GM23338 (cell line): ENCODE data around the gene FBF1. TPM values are rescaled to one million over a fixed set of nuclear protein-coding genes. Genes with fewer than 3 reads are reported as not detected.

Experiments used
- ATAC-seq: fragments of 200-7000 bp; cut with Tn5 transposase; 3 replicates; pipeline ENCODE4 v1.9.1; 2020
- DNase-seq: peaks from one replicate; pipeline ENCODE4 v3.0.0-alpha.2; 2015; ENCODE audit warnings: low spot score
- H2AFZ ChIP-seq: fragments of 200-600 bp; sonication (generic); 2 replicates; pipeline ENCODE4 v1.8.0; 2016; ENCODE audit warnings: antibody characterized with exemption, mild to moderate bottlenecking, moderate library complexity
- H3F3A ChIP-seq: fragments of 200-600 bp; sonication (generic); replicated peaks from 2 replicates; pipeline ENCODE4 v1.8.0; 2017; ENCODE audit warnings: antibody characterized with exemption, mixed run types, low read depth
- H3K27ac ChIP-seq: fragments of 200-600 bp; sonication (generic); 2 replicates; pipeline ENCODE4 v1.6.1; 2016; ENCODE audit warnings: low read depth
- H3K27me3 ChIP-seq: fragments of 200-600 bp; sonication (generic); 2 replicates; pipeline ENCODE4 v1.8.0; 2016; ENCODE audit warnings: mild to moderate bottlenecking, mixed run types, moderate library complexity; ENCODE audit not compliant: insufficient read depth
- H3K36me3 ChIP-seq: fragments of 200-600 bp; sonication (generic); 2 replicates; pipeline ENCODE4 v1.8.0; 2016; ENCODE audit warnings: mild to moderate bottlenecking; ENCODE audit not compliant: insufficient read depth
- H3K4me1 ChIP-seq: fragments of 200-600 bp; sonication (generic); 2 replicates; pipeline ENCODE4 v1.8.0; 2016; ENCODE audit warnings: mild to moderate bottlenecking, moderate library complexity; ENCODE audit not compliant: insufficient read depth
- H3K4me2 ChIP-seq: fragments of 200-600 bp; sonication (generic); 2 replicates; pipeline ENCODE4 v1.7.1; 2017; ENCODE audit warnings: mixed run types
- H3K4me3 ChIP-seq: fragments of 200-600 bp; sonication (generic); 2 replicates; pipeline ENCODE4 v1.6.1; 2016; ENCODE audit warnings: mixed run types
- H3K79me2 ChIP-seq: fragments of 200-600 bp; sonication (generic); replicated peaks from 2 replicates; pipeline ENCODE4 v1.8.0; 2017; ENCODE audit warnings: mild to moderate bottlenecking; ENCODE audit not compliant: insufficient read depth
- H3K9me2 ChIP-seq: fragments of 200-600 bp; sonication (generic); 2 replicates; pipeline ENCODE4 v1.8.0; 2017; ENCODE audit not compliant: insufficient read depth
- H4K20me1 ChIP-seq: fragments of 200-600 bp; sonication (generic); replicated peaks from 2 replicates; pipeline ENCODE4 v1.8.0; 2017; ENCODE audit warnings: mild to moderate bottlenecking; ENCODE audit not compliant: insufficient read depth
- H3K27ac Mint-ChIP-seq: 2 replicates; pipeline ENCODE4 v1.8.0; 2020; ENCODE audit warnings: inconsistent platforms, mild to moderate bottlenecking, moderate library complexity, mixed read lengths
- H3K27me3 Mint-ChIP-seq: 3 replicates; pipeline ENCODE4 v1.8.0; 2022; ENCODE audit warnings: low read depth, mild to moderate bottlenecking, moderate library complexity, mixed read lengths, inconsistent platforms; ENCODE audit not compliant: insufficient read depth, poor library complexity
- H3K36me3 Mint-ChIP-seq: 3 replicates; pipeline ENCODE4 v1.8.0; 2021; ENCODE audit warnings: low read depth, mild to moderate bottlenecking, inconsistent platforms, moderate library complexity, mixed read lengths
- H3K4me1 Mint-ChIP-seq: 3 replicates; pipeline ENCODE4 v1.8.0; 2020; ENCODE audit warnings: mild to moderate bottlenecking, inconsistent platforms, mixed read lengths
- H3K4me3 Mint-ChIP-seq: 3 replicates; pipeline ENCODE4 v1.8.0; 2021; ENCODE audit warnings: moderate library complexity, mild to moderate bottlenecking, inconsistent platforms, mixed read lengths
- H3K9me3 Mint-ChIP-seq: 3 replicates; pipeline ENCODE4 v1.8.0; 2020; ENCODE audit warnings: moderate library complexity, mild to moderate bottlenecking, inconsistent platforms, mixed read lengths
- CREB1 ChIP-seq: fragments of 250-450 bp; sonication (Bioruptor Pico); IDR thresholded peaks from 2 replicates; pipeline ENCODE4 v1.5.0; 2020; ENCODE audit warnings: low read depth, mild to moderate bottlenecking, moderate library complexity
- JUNB ChIP-seq: IDR thresholded peaks from one replicate; pipeline ENCODE4 v1.6.1; 2016; ENCODE audit warnings: antibody characterized with exemption; ENCODE audit not compliant: unreplicated experiment
- NANOG ChIP-seq: IDR thresholded peaks from 2 replicates; pipeline ENCODE4 v1.6.1; 2016; ENCODE audit warnings: antibody characterized with exemption, borderline replicate concordance
- POLR2AphosphoS5 ChIP-seq: IDR thresholded peaks from 2 replicates; pipeline ENCODE4 v1.6.1; 2016; ENCODE audit warnings: antibody characterized with exemption, low read depth
- ZNF114 ChIP-seq: fragments of 250-450 bp; sonication (Bioruptor Pico); IDR thresholded peaks from 2 replicates; pipeline ENCODE4 v1.5.0; 2020; ENCODE audit warnings: mild to moderate bottlenecking, moderate library complexity
- polyA plus RNA-seq: library from polyadenylated mRNA; unstranded; fragments of >200 nt; fragmentation: Nextera tagmentation; extraction: Ambion mirVana; gene quantifications from 2 replicates; pipeline ENCODE4 v1.2.1, GENCODE V29; 2016
- total RNA-seq: library from RNA; depleted of rRNA; stranded (reverse); fragments of >200 nt; shearing (Covaris generic); gene quantifications from 2 replicates; pipeline ENCODE4 v1.2.3, GENCODE V29; 2014
- TF ChIP-seq, protein P1 (sequence below), 2 experiments: fragments of 200-600 bp in 1 of 2; sonication (generic) in 1 of 2; conservative IDR thresholded peaks; 2 replicates each; pipeline versions ENCODE4 v1.5.1 to v1.6.1; 2016 to 2017; ENCODE audit warnings: antibody characterized with exemption in 2 of 2, low read depth in 2 of 2, mild to moderate bottlenecking in 2 of 2, moderate library complexity in 1 of 2
- TF ChIP-seq, protein P2 (sequence below): IDR thresholded peaks from one replicate; pipeline ENCODE4 v1.6.1; 2018; ENCODE audit warnings: antibody characterized with exemption; ENCODE audit not compliant: unreplicated experiment

FBF1 gene
- total and polyA plus RNA-seq, 2 experiments from 2014 or later, result 8.8 to 11.8 TPM

DNA sequence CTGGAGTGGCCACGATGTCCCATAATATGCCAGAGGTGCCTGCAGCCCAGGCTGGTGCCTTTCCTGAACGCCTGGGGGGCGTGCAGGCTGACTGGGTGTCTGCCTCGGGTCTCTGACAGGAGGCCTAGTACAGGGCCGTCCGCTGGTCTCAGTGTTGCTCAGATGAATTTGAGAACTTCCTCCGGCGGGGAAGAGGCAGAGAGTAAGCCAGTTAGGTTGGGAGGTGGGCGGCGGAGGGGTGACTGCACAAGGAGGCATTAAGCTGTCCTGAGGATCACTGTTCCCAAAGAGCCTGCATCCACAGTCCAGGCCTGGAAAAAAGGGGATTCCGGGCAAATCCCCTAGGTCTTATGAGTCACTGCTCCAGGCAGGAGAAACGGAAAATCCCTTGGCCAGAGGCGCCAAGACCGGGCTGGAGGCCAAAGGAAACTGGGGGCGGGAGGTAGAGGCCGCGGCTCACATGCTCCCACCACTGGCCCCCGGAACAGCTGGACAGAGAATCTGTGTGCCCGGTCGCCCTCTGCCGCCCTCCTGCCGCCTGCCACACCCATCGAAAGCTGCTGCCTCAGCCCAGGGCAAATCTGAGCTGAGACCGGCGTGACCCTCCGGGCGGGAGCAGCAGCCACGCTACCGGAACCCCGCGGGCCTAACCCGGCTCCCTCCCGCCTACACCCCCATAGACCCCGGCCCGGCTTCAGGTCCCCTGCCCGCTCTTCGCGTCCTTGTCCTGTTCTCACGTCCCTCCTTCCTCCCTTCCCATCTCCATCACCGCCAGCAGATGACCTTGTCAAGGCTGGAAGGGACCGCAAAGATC lies 63.7 kb downstream of the FBF1 start:
- Mint-ChIP-seq H3K4me3 (peak overlapping the region; percentile 72), H3K36me3 (no peaks in the 10 kb centered on the region; the same call in 2 of the 3 replicates), H3K27me3 (peaks cover 40% of the 10 kb centered on the region), H3K9me3 (no peaks in the 10 kb centered on the region), H3K27ac (no peak overlapping the region), H3K4me1 (peaks cover 16% of the 10 kb centered on the region)
- Histone ChIP-seq H3K9me2 (no peaks in the 10 kb centered on the region), H3K27ac (no peak overlapping the region), H2AFZ (peak overlapping the region; percentile 99), H3K4me2 (peak overlapping the region; percentile 97), H4K20me1 (no peaks in the 10 kb centered on the region), H3K27me3 (peaks cover 37% of the 10 kb centered on the region), H3K4me3 (peak overlapping the region; percentile 83), H3K4me1 (peaks cover 16% of the 10 kb centered on the region; the same call in 1 of the 2 replicates), H3K36me3 (no peaks in the 10 kb centered on the region), H3K79me2 (no peaks in the 10 kb centered on the region), H3F3A (peaks cover 29% of the 10 kb centered on the region)
- peak; percentile 45 for DNase-seq
- peak; percentile 7 for ATAC-seq
- TF ChIP-seq JUNB (no peak), CREB1 (CRISPR knock-in tag) (no peak), NANOG (no peak), ZNF114 (CRISPR knock-in tag) (no peak), POLR2AphosphoS5 (no peak)
- TF ChIP-seq, protein P1, sequence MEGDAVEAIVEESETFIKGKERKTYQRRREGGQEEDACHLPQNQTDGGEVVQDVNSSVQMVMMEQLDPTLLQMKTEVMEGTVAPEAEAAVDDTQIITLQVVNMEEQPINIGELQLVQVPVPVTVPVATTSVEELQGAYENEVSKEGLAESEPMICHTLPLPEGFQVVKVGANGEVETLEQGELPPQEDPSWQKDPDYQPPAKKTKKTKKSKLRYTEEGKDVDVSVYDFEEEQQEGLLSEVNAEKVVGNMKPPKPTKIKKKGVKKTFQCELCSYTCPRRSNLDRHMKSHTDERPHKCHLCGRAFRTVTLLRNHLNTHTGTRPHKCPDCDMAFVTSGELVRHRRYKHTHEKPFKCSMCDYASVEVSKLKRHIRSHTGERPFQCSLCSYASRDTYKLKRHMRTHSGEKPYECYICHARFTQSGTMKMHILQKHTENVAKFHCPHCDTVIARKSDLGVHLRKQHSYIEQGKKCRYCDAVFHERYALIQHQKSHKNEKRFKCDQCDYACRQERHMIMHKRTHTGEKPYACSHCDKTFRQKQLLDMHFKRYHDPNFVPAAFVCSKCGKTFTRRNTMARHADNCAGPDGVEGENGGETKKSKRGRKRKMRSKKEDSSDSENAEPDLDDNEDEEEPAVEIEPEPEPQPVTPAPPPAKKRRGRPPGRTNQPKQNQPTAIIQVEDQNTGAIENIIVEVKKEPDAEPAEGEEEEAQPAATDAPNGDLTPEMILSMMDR (conservative IDR thresholded peaks at IDR 0.05; ENCODE audit: low read depth in 2 of 2), result peak in 1 of 2 experiments; percentile 13; a peak in 1 of 4 replicates
- TF ChIP-seq, protein P2, sequence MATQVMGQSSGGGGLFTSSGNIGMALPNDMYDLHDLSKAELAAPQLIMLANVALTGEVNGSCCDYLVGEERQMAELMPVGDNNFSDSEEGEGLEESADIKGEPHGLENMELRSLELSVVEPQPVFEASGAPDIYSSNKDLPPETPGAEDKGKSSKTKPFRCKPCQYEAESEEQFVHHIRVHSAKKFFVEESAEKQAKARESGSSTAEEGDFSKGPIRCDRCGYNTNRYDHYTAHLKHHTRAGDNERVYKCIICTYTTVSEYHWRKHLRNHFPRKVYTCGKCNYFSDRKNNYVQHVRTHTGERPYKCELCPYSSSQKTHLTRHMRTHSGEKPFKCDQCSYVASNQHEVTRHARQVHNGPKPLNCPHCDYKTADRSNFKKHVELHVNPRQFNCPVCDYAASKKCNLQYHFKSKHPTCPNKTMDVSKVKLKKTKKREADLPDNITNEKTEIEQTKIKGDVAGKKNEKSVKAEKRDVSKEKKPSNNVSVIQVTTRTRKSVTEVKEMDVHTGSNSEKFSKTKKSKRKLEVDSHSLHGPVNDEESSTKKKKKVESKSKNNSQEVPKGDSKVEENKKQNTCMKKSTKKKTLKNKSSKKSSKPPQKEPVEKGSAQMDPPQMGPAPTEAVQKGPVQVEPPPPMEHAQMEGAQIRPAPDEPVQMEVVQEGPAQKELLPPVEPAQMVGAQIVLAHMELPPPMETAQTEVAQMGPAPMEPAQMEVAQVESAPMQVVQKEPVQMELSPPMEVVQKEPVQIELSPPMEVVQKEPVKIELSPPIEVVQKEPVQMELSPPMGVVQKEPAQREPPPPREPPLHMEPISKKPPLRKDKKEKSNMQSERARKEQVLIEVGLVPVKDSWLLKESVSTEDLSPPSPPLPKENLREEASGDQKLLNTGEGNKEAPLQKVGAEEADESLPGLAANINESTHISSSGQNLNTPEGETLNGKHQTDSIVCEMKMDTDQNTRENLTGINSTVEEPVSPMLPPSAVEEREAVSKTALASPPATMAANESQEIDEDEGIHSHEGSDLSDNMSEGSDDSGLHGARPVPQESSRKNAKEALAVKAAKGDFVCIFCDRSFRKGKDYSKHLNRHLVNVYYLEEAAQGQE, result no peak

DNA sequence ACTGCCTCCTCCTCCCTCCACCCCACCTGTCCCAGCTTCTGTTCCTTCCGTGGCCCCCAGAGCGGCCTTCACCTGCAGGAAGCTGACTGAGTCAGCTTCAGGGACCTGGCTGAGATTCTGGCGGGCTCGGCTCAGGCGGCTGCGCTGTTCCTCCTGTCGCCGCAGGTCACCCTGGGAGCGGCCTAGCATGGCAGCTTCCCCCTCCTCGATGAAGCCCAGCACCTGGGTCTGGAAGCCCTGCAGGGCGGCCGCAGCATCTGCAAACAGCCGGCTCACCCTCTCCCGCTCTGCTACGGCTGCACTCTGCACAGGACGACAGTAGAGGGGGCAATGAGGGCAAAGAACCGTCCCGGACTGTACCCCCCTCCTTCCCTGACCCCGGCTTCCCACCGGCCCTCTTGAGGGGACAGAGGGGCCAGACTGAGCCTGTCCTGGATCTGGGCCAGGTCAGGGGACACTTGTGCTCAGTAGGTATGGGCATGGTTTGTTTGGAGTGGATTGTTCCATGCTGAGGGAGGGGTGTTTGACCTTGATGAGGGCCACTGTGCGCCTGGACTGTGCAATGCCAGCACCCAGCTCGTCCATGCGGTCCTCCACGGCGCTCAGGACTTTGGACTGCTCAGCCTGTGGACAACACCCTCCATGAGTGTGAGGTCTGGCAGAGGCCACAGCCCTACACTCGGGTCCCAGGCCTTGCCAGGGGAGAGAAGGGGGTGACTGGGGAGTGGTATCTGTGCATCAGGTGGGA lies 64.5 kb downstream of the FBF1 start:
- no peak overlapping the region for H3K27ac ChIP-seq
- H3K4me1 ChIP-seq, result peaks cover 16% of the 10 kb centered on the region; the same call in 1 of the 2 replicates
- DNase-seq (peak; percentile 80), ATAC-seq (peak; percentile 63)
- peak overlapping the region; percentile 83; the same call in 1 of the 2 replicates for H3K4me3 ChIP-seq
- H3K27me3 ChIP-seq, result peaks cover 37% of the 10 kb centered on the region
- H3K36me3 ChIP-seq, result no peaks in the 10 kb centered on the region
- peaks cover 29% of the 10 kb centered on the region for H3F3A ChIP-seq
- TF ChIP-seq, protein P1 (conservative IDR thresholded peaks at IDR 0.05; ENCODE audit: low read depth in 2 of 2), result peak; percentile 43 to 51
- no peak for TF ChIP-seq POLR2AphosphoS5
- peak overlapping the region; percentile 72 for H3K4me3 Mint-ChIP-seq
- H2AFZ ChIP-seq, result peak overlapping the region; percentile 99
- no peak overlapping the region for H3K27ac Mint-ChIP-seq
- no peaks in the 10 kb centered on the region for H3K9me2 ChIP-seq
- H3K9me3 Mint-ChIP-seq, result no peaks in the 10 kb centered on the region
- peak overlapping the region; percentile 97 for H3K4me2 ChIP-seq
- peaks cover 16% of the 10 kb centered on the region for H3K4me1 Mint-ChIP-seq
- H3K79me2 ChIP-seq, result no peaks in the 10 kb centered on the region
- H4K20me1 ChIP-seq, result no peaks in the 10 kb centered on the region
- no peaks in the 10 kb centered on the region; the same call in 2 of the 3 replicates for H3K36me3 Mint-ChIP-seq
- H3K27me3 Mint-ChIP-seq, result peaks cover 40% of the 10 kb centered on the region
